Measurements from ENCODE around the gene SCTR. TPM values are rescaled to one million over a fixed set of nuclear protein-coding genes. Genes with fewer than 3 reads are reported as not detected.

Gene SCTR
- total and polyA plus RNA-seq, 2 of the 13 experiments (the other 11 are each of a cell fraction or from before 2014, with no cell fraction given) = not detected

DNA sequence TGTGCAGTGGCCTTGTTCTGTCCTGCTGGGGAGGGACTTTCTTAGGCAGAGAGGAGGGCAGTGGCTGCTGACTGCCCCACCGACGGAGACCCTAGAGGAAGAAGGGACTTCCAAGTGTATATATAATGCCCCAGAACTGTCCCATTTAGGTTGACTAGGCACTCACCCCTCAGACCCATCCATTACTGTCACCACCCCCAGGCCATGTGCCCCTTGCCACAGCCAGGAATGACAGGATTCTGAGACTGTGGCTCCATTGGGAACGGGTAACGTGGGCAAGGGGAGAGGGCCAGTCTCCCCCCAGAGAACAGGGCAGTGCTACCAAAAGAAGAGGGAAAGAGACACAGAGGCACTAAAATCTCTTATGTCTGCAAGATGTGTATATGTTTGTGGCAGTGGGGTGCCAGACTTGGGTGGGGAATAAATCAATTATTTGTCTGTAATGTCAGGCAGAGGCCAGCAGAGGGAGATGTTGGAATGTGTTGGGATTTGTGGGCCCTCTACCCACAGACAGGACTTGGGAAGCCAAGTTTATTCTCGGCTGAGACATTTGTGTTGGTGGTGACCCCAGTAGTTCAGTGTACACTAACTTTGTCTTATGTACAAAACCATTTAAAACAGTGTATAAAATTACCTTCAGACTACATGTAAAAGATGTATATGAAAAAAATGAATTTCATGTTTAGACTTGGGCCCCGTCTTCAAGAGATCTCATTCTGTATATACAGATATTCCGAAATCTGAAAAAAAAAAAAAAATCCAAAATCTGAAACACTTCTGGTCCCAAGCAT lies 116.7 kb downstream of the SCTR start (continued):
- TF ChIP-seq KDM2A (CRISPR knock-in tag; IDR thresholded peaks at IDR 0.05; ENCODE audit: borderline replicate concordance, low read depth) (0 out of 2 replicates have a peak, but pooled peaks have one; percentile 23), HHEX (CRISPR knock-in tag; IDR thresholded peaks at IDR 0.05) (no peak), ZBTB7B (CRISPR knock-in tag; IDR thresholded peaks at IDR 0.05) (peak; percentile 29; the same call in 1 of the 2 replicates), ZBTB3 (CRISPR knock-in tag; IDR thresholded peaks at IDR 0.05; ENCODE audit: borderline replicate concordance, low read depth) (no peak), SAFB2 (CRISPR knock-in tag; IDR thresholded peaks at IDR 0.05; ENCODE audit: borderline replicate concordance, low read depth) (no peak), TCF12 (IDR thresholded peaks at IDR 0.05) (no peak), TCF12 (CRISPR knock-in tag; IDR thresholded peaks at IDR 0.05) (no peak), ZNF546 (CRISPR knock-in tag; conservative IDR thresholded peaks at IDR 0.05) (no peak), ZNF547 (CRISPR knock-in tag; IDR thresholded peaks at IDR 0.05) (0 out of 2 replicates have a peak, but pooled peaks have one; percentile 52), NFRKB (IDR thresholded peaks at IDR 0.05) (no peak), FOXJ3 (CRISPR knock-in tag; IDR thresholded peaks at IDR 0.05; ENCODE audit: borderline replicate concordance) (no peak), TAF15 (IDR thresholded peaks at IDR 0.05; ENCODE audit: low read depth, low read length, poor library complexity, severe bottlenecking) (no peak), U2AF2 (IDR thresholded peaks at IDR 0.05; ENCODE audit: low read depth, low read length) (no peak), GTF2F1 (IDR thresholded peaks at IDR 0.05; ENCODE audit: low read length) (no peak), STAG1 (CRISPR knock-in tag; IDR thresholded peaks at IDR 0.05) (peak; percentile 99), DNMT3B (CRISPR knock-in tag; conservative IDR thresholded peaks at IDR 0.05) (peak; percentile 71; the same call in 1 of the 2 replicates), ZNF136 (CRISPR knock-in tag; IDR thresholded peaks at IDR 0.05; ENCODE audit: low read depth) (0 out of 2 replicates have a peak, but pooled peaks have one; percentile 42), ZNF672 (CRISPR knock-in tag; IDR thresholded peaks at IDR 0.05) (no peak), MAFF (IDR thresholded peaks at IDR 0.05; ENCODE audit: low read depth, low read length) (no peak), NFE2L2 (IDR thresholded peaks at IDR 0.05; ENCODE audit: low read length) (no peak), POLR2AphosphoS5 (IDR thresholded peaks at IDR 0.05; ENCODE audit: low read depth, low read length) (no peak), ZNF678 (CRISPR knock-in tag; IDR thresholded peaks at IDR 0.05) (no peak), ZFYVE20 (CRISPR knock-in tag; IDR thresholded peaks at IDR 0.05; ENCODE audit: borderline replicate concordance, low read depth) (no peak), THAP11 (CRISPR knock-in tag; IDR thresholded peaks at IDR 0.05) (peak; percentile 46; the same call in 1 of the 2 replicates)
- TF ChIP-seq, protein P1, sequence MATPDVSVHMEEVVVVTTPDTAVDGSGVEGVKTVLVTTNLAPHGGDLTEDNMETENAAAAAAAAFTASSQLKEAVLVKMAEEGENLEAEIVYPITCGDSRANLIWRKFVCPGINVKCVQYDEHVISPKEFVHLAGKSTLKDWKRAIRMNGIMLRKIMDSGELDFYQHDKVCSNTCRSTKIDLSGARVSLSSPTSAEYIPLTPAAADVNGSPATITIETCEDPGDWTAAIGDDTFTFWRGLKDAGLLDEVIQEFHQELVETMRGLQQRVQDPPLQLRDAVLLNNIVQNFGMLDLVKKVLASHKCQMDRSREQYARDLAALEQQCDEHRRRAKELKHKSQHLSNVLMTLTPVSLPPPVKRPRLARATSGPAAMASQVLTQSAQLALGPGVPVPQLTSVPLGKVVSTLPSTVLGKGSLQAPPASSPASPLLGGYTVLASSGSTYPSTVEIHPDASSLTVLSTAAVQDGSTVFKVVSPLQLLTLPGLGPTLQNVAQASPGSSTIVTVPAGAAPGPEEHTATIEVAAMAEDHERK (CRISPR knock-in tag; IDR thresholded peaks at IDR 0.05; ENCODE audit: low read depth) = no peak
- TF ChIP-seq, protein P2, sequence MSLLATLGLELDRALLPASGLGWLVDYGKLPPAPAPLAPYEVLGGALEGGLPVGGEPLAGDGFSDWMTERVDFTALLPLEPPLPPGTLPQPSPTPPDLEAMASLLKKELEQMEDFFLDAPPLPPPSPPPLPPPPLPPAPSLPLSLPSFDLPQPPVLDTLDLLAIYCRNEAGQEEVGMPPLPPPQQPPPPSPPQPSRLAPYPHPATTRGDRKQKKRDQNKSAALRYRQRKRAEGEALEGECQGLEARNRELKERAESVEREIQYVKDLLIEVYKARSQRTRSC (CRISPR knock-in tag; IDR thresholded peaks at IDR 0.05; ENCODE audit: low read depth) = no peak
- TF ChIP-seq, protein P3, sequence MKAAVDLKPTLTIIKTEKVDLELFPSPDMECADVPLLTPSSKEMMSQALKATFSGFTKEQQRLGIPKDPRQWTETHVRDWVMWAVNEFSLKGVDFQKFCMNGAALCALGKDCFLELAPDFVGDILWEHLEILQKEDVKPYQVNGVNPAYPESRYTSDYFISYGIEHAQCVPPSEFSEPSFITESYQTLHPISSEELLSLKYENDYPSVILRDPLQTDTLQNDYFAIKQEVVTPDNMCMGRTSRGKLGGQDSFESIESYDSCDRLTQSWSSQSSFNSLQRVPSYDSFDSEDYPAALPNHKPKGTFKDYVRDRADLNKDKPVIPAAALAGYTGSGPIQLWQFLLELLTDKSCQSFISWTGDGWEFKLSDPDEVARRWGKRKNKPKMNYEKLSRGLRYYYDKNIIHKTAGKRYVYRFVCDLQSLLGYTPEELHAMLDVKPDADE (CRISPR knock-in tag; IDR thresholded peaks at IDR 0.05) = no peak
- TF ChIP-seq, protein P4, sequence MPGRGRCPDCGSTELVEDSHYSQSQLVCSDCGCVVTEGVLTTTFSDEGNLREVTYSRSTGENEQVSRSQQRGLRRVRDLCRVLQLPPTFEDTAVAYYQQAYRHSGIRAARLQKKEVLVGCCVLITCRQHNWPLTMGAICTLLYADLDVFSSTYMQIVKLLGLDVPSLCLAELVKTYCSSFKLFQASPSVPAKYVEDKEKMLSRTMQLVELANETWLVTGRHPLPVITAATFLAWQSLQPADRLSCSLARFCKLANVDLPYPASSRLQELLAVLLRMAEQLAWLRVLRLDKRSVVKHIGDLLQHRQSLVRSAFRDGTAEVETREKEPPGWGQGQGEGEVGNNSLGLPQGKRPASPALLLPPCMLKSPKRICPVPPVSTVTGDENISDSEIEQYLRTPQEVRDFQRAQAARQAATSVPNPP (CRISPR knock-in tag; IDR thresholded peaks at IDR 0.05) = no peak
